ENCODE data around the gene PODNL1. TPM values are rescaled to one million over a fixed set of nuclear protein-coding genes. Genes with fewer than 3 reads are reported as not detected.
A peak's percentile ranks its signal among the peaks of the same experiment; 100 is the strongest.

PODNL1 gene
- total and polyA plus RNA-seq, 2 of the 13 experiments (the other 11 are each of a cell fraction or from before 2014, with no cell fraction given): 0.18 TPM; not detected in 1

GRCh38 chr19:13905634-13906520 lies 32.3 kb downstream of the PODNL1 start, which contains the start of the genes BRME1 and CC2D1A (continued):
- TF ChIP-seq FOXO4 (CRISPR knock-in tag; conservative IDR thresholded peaks at IDR 0.05): no peak
- TF ChIP-seq ZNF142 (CRISPR knock-in tag; IDR thresholded peaks at IDR 0.05): no peak
- TF ChIP-seq ATF2 (CRISPR knock-in tag; IDR thresholded peaks at IDR 0.05): peak; percentile 69; the same call in 1 of the 2 replicates
- no peak for TF ChIP-seq EHMT2 (IDR thresholded peaks at IDR 0.05; ENCODE audit: borderline replicate concordance, low read depth, low read length)
- TF ChIP-seq HDAC2 (CRISPR knock-in tag; IDR thresholded peaks at IDR 0.05): peak; percentile 54; the same call in 1 of the 2 replicates
- TF ChIP-seq ZBTB3 (CRISPR knock-in tag; IDR thresholded peaks at IDR 0.05; ENCODE audit: borderline replicate concordance, low read depth): no peak
- TF ChIP-seq, protein P1, sequence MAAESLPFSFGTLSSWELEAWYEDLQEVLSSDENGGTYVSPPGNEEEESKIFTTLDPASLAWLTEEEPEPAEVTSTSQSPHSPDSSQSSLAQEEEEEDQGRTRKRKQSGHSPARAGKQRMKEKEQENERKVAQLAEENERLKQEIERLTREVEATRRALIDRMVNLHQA (CRISPR knock-in tag; IDR thresholded peaks at IDR 0.05): no peak
- TF ChIP-seq CEBPZ (IDR thresholded peaks at IDR 0.05; ENCODE audit: low read length): no peak
- no peak for TF ChIP-seq ZNF207 (IDR thresholded peaks at IDR 0.05; ENCODE audit: borderline replicate concordance)
- no peak for TF ChIP-seq ZNF652 (CRISPR knock-in tag; IDR thresholded peaks at IDR 0.05; ENCODE audit: borderline replicate concordance, low read depth)
- no peak; the same call in 1 of the 2 replicates for TF ChIP-seq CBFB (CRISPR knock-in tag; IDR thresholded peaks at IDR 0.05)
- peak; percentile 55 for TF ChIP-seq FOXA3 (CRISPR knock-in tag; IDR thresholded peaks at IDR 0.05)
- no peak for TF ChIP-seq NFE2 (CRISPR knock-in tag; IDR thresholded peaks at IDR 0.05)
- no peak for TF ChIP-seq ZNF292 (CRISPR knock-in tag; IDR thresholded peaks at IDR 0.05; ENCODE audit: borderline replicate concordance, low read depth)
